Measurements from ENCODE around the gene NFKBIE. TPM values are rescaled to one million over a fixed set of nuclear protein-coding genes. Genes with fewer than 3 reads are reported as not detected.
"Not testable (repeated sequence)": the region's sequence is repeated elsewhere in the genome, so short reads cannot be mapped to it uniquely, and the experiment has no call there.

Gene NFKBIE
- 10 to 100 TPM in 5 of 6 donors, 1 to 10 TPM in 1; 7.8 to 27.0 (median 13.6) TPM for total RNA-seq

GRCh38 chr6:44265007-44265721 is at the start of gene NFKBIE:
Gene NFKBIE, minus strand, starts transcription at chr6:44265551. Its CDS starts 205 bp downstream, at chr6:44265346.
- H3K4me3 ChIP-seq = peak within 1 kb of the TSS; percentile 73 to 92 (median 84)
- peaks cover 0 to 8% (median 7%) of the 10 kb centered on the region in 4 donors for H3K36me3 ChIP-seq
- H3K4me1 ChIP-seq = peaks cover 31 to 34% (median 32%) of the 10 kb centered on the region in 4 donors
- WGBS, 2 donors = 0% methylated on average over 21 to 51 of the region's 72 CpGs
- H3K27ac ChIP-seq = peak within 1 kb of the TSS; percentile 85 to 92 (median 92)
- peak; percentile 86 to 96 for ATAC-seq (ENCODE audit: low FRiP score in 2 of 2)
- DNase-seq = peak; percentile 97 to 99
- no peaks in the 10 kb centered on the region for H3K9me3 ChIP-seq
- TF ChIP-seq POLR2AphosphoS5 (IDR thresholded peaks at IDR 0.05) (peak; percentile 53 to 88), CTCF (IDR thresholded peaks at IDR 0.05) (peak in 3 of 6 experiments; percentile 23 to 39 (median 37)), POLR2A (IDR thresholded peaks at IDR 0.05) (peak in 3 of 4 donors; percentile 69 to 90 (median 79)), EP300 (IDR thresholded peaks at IDR 0.05) (no peak)
- peaks cover 0 to 3% (median 2%) of the 10 kb centered on the region in 4 donors for H3K27me3 ChIP-seq

GRCh38 chr6:44314657-44315056 is 49.3 kb upstream of the NFKBIE start:
- not testable (repeated sequence) for H3K27ac ChIP-seq; DNase-seq; ATAC-seq (ENCODE audit: low FRiP score in 2 of 2); H3K9me3 ChIP-seq; H3K27me3 ChIP-seq; H3K4me3 ChIP-seq
- Histone ChIP-seq H3K4me1 (peaks cover 6 to 13% (median 12%) of the 10 kb centered on the region in 4 donors), H3K36me3 (peaks cover 8 to 20% (median 16%) of the 10 kb centered on the region in 4 donors)
- WGBS, 2 donors = 90 to 94% methylated on average over 8 of the region's 8 CpGs

- H3K4me3 ChIP-seq = peak within 1 kb of the TSS; percentile 79 to 100 (median 90)
- ATAC-seq (ENCODE audit: low FRiP score in 2 of 2) (peak; percentile 95 to 98), DNase-seq (peak; percentile 86 to 95)
- peak within 1 kb of the TSS; percentile 73 to 89 (median 84) for H3K27ac ChIP-seq
- peak; percentile 52 to 79 for TF ChIP-seq POLR2AphosphoS5 (IDR thresholded peaks at IDR 0.05)
- TF ChIP-seq POLR2A (IDR thresholded peaks at IDR 0.05) = peak in 3 of 4 donors; percentile 28 to 79 (median 64)
- TF ChIP-seq EP300 (IDR thresholded peaks at IDR 0.05) = no peak
- peak; percentile 92 to 96 (median 94) for TF ChIP-seq CTCF (IDR thresholded peaks at IDR 0.05)
- no peaks in the 10 kb centered on the region for H3K9me3 ChIP-seq
- H3K4me1 ChIP-seq = peaks cover 6 to 13% (median 12%) of the 10 kb centered on the region in 4 donors
- WGBS, 2 donors = 5 to 8% methylated on average over 14 to 44 of the region's 52 CpGs
- peaks cover 8 to 31% (median 30%) of the 10 kb centered on the region in 4 donors for H3K36me3 ChIP-seq
- no peaks in the 10 kb centered on the region for H3K27me3 ChIP-seq
These were observed 47.8 kb upstream of the NFKBIE start, which contains the start of gene AARS2 for GRCh38 chr6:44312901-44313788. Gene AARS2, minus strand, starts transcription at chr6:44313347. Its CDS starts 24 bp downstream, at chr6:44313323.

GRCh38 chr6:44311767-44312166 is 46.4 kb upstream of the NFKBIE start:
- Histone ChIP-seq H3K9me3 (no peaks in the 10 kb centered on the region), H3K4me3 (no peak overlapping the region), H3K36me3 (peaks cover 8 to 45% (median 36%) of the 10 kb centered on the region in 4 donors), H3K27ac (no peak overlapping the region), H3K4me1 (peaks cover 6 to 13% (median 12%) of the 10 kb centered on the region in 4 donors), H3K27me3 (no peaks in the 10 kb centered on the region)
- TF ChIP-seq EP300 (IDR thresholded peaks at IDR 0.05) = no peak
- TF ChIP-seq CTCF (IDR thresholded peaks at IDR 0.05) = no peak
- no peak for ATAC-seq (ENCODE audit: low FRiP score in 2 of 2)
- WGBS, 2 donors = 88 to 94% methylated on average over 3 of the region's 3 CpGs
- no peak for DNase-seq

DNA sequence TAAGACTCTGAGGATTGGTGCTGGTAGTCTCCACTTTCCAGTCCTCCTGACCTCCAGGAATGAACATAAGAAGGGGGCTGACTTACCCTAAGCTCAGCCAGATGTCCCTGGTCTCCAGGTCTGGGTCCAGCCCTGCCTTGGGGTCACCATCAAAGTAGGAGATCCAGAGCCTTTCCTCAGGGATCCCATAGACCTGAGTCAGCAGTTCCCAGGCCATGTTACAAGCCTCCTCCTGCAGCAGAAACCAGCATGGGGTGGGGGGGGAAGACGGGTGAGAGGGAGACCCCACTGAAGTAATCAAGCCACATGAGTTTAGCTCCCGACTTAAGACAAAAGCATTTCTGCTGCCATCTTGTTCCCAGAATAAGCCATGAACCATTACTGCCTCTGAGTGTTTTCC is 46.0 kb upstream of the NFKBIE start:
- no peak for TF ChIP-seq EP300 (IDR thresholded peaks at IDR 0.05)
- TF ChIP-seq POLR2A (IDR thresholded peaks at IDR 0.05) = no peak
- TF ChIP-seq CTCF (IDR thresholded peaks at IDR 0.05) = no peak
- Histone ChIP-seq H3K36me3 (peaks cover 13 to 49% (median 39%) of the 10 kb centered on the region in 4 donors), H3K4me1 (peaks cover 6 to 13% (median 12%) of the 10 kb centered on the region in 4 donors), H3K4me3 (no peak overlapping the region), H3K27ac (no peak overlapping the region), H3K27me3 (no peaks in the 10 kb centered on the region), H3K9me3 (no peaks in the 10 kb centered on the region)
- 65 to 97% methylated on average over 2 of the region's 2 CpGs for WGBS, 2 donors
- no peak for DNase-seq
- no peak for ATAC-seq (ENCODE audit: low FRiP score in 2 of 2)

Measured in upper lobe of left lung (tissue), 6 donors.